HG02610 (cell line): Measurements from ENCODE around the gene CLIP1.

Experiments
- ATAC-seq: cut with Tn5 transposase; IDR thresholded peaks from one replicate; pipeline ENCODE4 v1.9.1; 2021; ENCODE audit warnings: mild to moderate bottlenecking, moderate library complexity; ENCODE audit not compliant: unreplicated experiment

CLIP1 gene

DNA sequence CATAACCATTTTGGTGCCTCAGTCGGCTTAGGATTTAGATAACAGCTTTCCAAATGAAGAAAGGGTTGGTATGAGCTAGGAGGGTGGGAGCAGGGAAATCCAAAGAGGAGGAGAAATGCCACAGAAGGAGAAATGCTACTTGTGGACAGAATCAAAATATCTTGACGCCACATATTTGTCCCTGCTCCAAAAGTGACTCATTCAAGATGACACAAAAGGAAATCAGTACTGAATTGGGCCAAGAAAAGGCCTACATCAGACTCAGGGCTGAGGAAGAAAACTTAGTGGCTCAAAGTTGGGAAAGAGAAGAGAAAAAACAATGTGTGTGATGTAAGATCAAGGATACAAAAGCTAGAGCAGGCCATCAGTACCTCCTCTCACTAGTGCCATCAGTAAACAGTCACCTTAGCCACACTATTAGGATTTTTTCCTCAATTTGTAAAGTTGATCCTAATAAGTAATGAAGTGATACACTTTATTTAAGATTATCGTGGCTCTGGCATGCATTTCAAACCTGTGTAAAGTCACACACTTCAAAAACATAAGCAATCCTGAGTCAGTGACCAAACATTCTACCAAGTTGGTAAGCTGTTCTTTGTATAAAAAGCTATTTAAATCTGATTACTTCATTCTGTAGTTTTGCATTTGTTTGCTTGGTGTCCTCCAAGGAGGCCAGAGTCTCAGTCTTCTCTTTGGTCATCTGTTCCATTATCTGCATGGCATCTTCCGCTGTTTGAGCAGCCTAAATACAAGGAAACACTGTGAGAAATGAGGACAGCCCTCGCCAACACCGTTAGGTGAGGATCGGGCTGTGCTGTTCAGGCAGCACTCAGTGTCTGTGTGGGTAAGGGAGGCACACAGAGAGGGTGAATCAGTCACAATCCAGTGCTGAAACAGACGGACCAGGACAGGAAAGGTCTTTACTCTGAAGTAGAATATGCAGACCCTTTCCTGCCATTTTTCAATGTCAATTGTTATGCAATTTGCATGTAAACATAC is 103.6 kb downstream of the CLIP1 start:
- no peak for ATAC-seq

DNA sequence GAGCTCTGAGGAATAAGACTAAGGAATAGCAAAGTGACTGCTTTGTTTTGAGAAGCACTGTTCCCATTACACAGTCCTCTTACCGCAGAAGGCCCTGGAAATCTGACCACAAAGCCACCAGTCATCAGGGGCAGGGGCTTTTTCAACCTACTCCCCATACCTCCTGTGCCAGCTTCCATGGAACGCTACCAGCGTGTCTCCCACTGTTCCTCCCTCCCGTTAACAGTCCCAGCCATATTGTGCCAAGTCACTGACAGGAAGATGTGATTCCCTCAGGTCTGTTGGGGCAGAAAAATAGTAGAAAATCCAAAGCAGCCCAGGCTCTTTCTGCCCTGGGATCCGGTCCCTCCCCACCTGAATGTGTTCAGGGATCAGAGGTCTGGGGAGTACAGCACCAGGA is 109.5 kb downstream of the CLIP1 start:
- ATAC-seq, result no peak

DNA sequence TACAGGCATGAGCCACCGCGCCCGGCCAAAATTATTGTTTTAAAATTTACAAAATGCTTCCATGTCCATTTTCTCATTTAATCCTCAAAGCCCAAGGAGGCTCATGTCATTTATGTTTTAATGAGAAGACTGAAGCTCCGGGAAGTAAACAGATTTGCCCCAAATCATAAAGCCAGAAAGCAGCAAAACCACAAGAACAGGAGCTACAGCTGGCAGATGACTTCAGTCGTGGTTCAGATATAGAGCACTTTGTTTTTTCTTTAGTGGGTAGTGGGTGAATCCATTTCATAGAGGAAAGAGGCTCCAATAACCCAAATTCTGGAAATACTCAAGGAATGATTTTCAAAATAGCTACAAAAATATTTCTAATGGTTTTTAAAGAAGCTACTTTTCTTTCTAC is 110.8 kb downstream of the CLIP1 start:
- ATAC-seq, result no peak

DNA sequence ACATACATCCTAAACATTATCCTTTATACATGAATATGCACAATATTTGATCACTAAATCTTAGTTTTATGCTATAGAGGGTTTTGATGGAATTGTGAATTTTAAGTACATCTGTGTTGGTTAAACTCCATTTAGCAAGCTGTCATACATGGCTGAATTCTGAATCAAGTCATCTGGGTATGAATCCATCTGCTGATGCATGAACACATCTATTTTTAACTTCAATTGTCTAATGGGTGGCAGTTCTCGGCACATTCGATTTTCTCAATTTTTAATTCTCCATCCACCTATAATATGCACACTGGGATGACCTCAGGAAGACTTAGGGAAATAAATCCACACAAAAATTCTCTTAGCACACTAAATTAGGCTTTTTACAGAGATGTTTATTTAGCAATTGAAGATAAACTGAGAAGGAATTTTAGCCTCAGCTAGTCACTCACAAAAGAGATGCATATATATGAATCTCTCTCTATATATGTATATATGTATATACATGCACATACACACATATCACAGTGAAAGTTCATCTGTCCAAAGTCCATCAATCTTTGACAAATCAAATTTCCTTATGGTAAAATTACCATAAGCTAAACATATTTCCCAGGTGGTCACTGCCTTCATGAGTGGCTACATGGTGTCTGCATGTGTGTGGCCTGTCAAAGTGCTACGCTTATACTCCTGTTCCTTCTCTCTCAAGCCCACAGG is 111.7 kb downstream of the CLIP1 start:
- ATAC-seq, result no peak

DNA sequence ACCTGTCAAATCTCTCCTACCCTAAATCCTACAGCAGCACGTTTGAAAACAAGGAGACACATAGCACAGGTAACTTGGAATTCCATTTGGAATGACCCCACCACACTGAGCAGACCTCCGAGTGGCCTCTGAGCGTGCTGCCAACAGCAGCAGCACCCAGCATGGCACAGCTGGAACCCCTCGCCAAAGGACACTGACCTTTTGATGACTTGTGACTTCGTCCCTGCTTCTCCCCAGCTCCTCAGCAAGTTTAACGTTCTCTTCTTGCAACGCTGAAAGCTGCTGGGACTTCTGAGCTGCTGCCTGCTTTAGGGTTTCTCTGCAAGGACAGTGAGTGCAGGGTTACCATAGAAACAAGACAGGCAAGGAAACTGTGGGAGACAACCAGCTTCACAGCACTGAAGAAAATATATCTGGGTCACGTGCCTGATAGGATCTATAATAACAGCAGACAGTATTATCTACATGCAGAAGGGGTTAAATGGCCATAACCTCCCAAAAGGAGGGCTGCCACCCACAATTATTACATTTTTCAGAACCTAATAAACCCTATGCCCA is 112.8 kb downstream of the CLIP1 start:
- no peak for ATAC-seq

DNA sequence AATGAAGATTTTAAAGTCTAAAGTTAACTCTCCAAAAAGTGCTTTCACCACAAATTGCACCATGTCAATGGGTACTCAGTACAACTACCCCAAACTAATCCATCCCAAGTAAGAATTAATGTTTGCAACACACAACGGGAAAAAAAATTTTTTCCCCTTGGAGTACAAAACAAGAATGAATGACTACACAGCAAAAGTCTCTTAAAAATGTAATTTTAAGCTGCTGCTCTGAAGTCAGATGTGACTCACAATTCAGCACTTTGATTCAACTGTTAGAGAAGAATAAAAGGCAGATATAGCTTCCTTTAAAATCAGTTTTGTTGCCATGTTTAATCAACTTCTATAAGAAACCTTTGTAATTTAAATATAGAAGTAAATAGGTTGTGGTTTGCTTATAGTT is 113.7 kb downstream of the CLIP1 start:
- no peak for ATAC-seq

DNA sequence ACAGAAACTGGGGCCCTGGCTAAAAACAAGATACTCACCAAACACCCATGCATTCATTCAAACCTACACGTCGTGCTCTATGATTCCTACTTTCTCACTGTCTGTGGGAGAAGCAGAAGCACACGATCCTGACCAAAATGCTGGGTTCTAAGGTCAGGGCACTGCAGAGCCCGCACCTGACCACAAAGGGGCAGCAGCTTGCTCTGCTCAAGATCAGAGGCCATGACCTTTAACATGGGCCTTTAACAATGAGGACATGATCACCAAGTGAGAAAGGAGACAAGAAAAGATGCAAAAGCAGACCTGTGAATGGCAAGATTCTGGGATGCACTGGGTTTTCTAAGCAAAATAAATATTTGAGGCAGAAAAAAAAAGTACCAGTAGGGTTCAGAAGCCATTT is 116.1 kb downstream of the CLIP1 start:
- ATAC-seq, result no peak

DNA sequence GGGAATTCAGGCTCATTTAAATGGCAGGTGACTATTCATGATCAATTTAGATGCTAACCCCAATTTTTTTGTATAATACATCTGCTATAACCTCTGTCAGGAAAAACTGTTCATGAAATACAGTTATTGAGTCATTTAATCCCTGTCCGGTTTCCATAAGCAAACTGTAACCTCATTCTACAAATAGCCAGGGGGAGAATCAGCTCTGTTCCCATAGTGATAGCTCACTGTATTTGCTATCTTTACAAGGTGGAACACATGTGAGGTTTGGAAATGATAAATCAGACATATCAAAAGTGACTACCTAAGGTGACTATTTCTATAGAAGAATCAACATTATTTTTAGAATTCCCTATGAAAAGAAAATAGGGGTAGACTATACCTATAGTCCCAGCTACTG is 117.5 kb downstream of the CLIP1 start:
- no peak for ATAC-seq

DNA sequence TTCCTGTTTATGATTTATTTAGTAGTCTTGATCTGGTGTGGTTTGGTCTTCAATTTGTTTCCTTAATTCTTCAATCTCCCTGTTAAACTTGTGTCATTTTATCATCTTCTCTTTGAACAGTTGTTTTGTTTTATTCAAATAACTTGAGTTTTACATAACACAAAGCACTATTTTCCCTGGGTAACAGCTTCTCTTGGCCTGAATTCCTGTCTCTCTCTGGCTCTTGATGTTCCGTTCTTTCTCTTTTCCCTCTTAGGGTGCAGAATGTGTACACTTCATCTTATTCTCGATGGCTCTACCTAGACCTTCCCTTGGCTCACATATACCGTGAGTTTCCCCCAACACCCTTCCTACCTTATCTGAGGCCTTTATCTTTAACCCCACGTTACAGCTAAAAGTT is 119.4 kb downstream of the CLIP1 start:
- no peak for ATAC-seq

DNA sequence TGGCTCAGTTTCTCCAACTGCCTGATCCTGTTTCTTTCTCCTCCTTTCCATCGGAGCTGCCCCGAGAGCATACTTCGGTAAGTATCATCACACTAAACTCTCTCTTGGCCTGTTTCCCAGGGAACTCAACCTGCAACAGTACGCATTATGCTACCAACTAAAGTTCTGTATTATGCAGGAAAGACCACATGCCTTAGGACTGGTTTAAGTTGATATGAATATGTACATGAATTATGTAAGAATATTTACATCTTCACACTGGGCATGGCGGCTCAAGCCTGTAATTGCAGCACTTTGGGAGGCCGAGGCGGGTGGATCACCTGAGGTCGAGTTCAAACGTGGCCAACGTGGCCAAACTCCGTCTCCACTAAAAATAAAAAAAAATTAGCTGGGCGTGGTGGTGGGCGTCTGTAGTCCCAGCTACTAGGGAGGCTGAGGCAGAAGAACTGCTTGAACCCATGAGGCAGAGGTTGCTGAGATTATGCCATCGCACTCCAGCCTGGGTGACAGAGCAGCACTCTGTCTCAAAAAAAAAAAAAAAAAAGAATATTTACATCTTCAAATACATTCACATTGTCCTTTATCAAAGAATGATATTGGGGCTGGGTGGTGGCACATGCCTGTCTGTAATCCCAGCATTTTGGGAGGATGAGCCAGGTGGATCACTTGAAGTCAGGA is 124.3 kb downstream of the CLIP1 start:
- ATAC-seq, result no peak

DNA sequence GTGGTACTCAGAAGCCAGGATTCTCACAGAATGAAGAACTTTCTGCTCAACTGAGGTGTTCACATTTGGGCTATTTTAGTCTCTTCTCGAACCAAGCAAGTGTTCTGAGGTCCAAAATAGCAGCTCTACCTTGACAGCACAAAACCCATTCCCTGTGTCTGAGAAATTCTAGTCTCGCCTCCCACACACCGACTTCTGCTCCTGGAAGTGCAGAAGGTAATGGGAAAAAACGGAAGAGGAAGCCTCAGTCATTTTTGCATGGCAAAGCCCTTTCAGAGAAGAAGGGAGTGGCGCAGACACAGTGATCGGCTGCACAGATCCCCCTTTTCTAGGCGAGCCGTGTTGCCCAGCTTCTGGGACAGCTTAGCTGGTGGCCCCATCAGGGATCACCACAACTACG is 125.0 kb downstream of the CLIP1 start:
- ATAC-seq, result no peak

DNA sequence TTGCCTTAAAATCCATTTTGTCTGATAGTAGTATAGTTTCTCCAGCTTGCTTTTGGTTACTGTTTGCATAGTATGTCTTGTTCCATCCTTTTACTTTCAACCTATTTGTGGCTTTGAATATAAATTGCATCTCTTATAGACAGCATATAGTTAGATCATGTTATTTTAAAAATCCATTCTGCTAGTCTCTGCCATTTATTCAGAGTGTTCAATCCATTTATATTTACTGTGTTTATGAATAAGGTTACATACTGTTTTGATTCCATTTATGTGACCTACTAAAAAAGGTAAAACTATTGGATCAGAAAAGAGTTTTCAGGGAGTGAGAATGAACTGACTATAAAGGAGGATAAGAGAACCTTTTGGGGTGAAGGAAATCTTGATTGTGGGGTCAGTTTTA is 126.6 kb downstream of the CLIP1 start:
- ATAC-seq, result no peak

DNA sequence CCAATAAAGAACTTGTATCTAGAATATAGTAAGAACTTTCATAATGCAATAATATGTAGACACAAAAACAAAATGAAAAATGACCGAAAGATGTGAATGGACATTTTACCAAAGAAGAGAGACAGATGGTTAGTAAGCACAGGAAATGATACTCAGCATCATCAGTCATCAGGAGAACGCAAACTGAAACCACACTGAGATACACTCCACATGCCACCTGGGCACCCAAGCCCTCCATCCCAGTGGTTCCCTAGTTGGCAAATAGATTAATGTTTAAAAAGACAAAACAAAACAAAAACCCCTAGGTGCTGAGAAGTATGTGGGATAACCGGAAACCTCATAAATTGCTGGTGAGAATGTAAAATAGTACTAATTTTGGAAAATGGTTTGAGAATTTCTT is 129.4 kb downstream of the CLIP1 start:
- no peak for ATAC-seq

DNA sequence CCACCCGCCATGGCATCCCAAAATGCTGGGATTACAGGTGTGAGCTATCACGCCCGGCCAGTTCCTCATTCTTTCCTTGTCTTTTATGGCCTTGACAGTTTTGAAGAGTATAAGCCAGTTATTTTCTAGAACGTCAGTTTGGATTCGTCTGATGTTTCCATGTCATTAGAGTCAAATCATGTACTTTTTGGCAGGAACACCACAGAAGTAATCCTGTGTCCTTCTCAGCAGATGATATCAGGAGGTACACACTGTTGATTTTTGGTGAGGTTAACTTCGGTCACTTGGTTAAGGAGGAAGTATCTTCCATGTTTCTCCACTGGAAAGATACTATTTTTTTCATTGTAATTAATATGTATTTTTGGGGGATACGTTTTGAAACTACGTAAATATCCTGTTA is 131.0 kb downstream of the CLIP1 start:
- ATAC-seq, result no peak

DNA sequence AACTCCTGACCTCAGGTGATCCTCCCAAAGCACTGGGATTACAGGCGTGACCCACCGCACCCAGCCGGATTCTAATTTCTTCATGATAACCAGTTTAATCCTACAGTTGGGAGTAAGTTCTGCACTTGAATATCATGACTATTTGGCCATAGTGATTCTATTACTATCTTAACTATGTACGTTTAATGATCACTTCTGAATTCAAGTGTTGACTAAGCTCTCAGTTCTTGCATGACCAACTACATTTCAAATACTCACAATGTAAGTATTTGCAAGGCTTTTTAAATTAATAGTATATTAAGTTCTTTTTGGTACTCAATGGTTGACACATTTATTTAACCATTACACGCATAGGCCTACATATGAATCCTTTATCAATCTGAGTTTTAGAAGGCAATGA is 138.8 kb downstream of the CLIP1 start:
- no peak for ATAC-seq

DNA sequence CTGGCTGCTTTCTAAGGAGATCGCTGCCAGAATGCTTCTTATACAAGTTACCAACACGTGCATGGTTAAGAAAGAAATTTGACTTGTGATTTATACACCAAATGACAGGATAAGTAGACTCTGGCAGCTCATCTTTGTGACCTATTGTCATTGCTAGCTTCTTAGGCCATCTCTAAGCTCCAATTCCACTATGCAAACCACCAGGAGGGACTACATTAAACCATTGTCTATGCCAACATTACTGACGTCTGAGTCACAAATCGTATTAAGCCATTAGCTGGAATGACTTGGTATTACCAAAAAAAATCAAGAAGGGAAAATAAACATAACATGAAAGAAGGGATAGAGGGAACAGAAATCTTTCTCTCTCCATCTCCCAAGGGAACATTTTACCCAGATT is 140.4 kb downstream of the CLIP1 start:
- no peak for ATAC-seq

DNA sequence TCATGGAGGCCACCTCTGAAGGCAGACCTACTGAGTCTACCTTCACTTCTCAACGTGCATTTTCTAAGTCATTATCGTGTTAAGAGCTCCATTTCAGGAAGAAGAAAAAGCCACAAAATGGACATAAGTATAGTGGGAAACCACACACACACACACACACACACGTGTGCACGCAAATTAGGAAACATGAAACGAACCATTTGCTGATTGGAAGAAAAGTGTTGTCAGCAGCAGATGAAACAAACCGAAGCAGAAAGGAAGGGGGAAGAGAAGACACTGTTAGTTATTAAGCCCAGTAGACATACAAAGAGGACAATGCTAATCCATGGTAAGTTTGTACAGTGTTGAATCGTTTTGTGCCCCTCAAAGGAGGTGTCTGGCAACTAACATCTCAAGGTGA is 146.2 kb downstream of the CLIP1 start:
- ATAC-seq, result no peak

DNA sequence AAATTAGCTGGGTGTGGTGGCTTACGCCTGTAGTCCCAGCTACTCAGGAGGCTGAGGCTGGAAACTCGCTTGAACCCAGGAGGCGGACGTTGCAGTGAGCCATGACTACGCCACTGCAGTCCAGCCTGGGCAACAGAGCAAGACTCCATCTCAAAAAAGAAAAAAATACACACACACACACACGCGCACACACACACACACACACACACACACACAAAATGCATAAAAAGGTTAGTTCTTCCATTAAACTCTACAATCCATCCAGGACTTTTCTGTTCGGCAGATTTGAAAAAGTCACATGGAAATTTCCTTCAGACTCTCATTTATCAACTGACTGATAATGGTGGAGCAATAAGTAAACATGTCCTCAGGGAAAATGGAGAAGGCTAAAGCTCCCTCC is 147.0 kb downstream of the CLIP1 start:
- ATAC-seq, result no peak

DNA sequence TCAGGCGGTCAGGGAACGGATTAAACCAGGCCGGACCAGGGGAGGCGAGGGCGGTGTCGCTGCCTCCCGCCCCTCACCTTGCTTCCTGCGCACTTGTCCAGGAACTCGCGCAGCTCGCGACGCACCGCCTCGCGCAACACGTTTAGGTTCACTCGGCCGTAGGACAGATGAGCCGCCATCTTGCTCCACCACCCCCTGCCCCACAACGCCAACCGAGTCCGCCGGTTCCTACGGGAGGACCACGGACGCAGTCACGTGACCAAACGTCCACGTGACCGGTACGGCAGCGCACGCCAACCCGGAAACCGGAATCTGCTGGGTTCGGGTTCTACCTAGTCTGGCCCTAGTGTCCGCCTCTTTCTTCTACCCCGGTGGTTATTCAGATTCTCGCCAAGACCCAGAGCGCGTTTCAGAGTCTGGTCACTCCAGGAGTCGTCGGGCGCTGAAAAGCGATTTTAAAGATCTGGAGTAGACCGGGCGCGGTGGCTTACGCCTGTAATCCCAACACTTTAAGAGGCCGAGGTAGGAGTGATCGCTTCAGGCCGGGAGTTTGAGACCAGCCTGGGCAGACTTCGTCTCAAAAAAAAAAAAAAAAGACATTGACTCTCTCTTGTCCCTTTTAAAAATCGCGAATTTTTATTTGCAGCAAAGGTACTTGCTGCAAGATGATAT is 156.1 kb downstream of the CLIP1 start, which contains the start of gene VPS33A:
Gene VPS33A (minus strand): TSS at position 265 of the 672 bp plus-strand sequence. CDS start 86 bp downstream, at position 179.
- ATAC-seq, result peak; percentile 88

DNA sequence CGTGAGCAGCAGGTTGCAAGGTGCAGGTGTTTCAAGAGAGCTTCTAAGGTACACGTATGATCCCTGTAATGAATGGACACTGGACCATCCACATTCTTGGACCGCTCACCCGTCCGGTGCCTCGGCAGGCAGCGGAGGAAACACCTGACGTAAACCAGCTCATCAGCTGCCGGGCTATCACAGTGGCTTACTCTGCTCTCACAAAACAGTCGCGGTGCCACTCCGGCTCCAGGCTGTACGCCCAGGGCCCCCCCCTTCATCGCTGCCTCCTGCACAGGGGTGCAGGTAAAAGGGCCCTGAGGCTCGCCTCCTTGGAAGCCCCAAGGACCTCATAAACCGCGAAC is 156.6 kb downstream of the CLIP1 start:
- peak; percentile 37 for ATAC-seq

DNA sequence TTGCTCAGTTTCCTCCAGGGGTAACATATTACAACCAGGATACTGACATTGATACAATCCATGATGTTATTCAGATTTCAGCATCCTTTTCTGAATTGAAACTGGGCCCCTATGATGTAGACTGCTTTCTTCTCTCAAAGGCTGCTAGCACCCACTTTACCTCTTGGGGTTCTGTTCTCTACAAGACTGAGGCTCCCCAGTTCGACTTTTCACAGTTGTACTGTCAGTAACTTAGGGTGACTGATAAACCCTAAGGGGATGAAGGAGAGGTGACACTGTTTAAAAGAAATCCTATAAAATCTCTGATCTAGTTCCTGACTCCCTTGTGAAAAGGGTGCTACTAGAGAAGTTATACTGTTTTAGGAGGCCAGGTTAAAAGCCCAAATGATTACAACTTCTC is 157.0 kb downstream of the CLIP1 start:
- no peak for ATAC-seq
